HG03039 (cell line): ENCODE data around the gene LRRC42.

Experiments used
- ATAC-seq: cut with Tn5 transposase; IDR thresholded peaks from one replicate; pipeline ENCODE4 v1.9.1; 2021; ENCODE audit warnings: mild to moderate bottlenecking, moderate library complexity; ENCODE audit not compliant: unreplicated experiment

Gene LRRC42

DNA sequence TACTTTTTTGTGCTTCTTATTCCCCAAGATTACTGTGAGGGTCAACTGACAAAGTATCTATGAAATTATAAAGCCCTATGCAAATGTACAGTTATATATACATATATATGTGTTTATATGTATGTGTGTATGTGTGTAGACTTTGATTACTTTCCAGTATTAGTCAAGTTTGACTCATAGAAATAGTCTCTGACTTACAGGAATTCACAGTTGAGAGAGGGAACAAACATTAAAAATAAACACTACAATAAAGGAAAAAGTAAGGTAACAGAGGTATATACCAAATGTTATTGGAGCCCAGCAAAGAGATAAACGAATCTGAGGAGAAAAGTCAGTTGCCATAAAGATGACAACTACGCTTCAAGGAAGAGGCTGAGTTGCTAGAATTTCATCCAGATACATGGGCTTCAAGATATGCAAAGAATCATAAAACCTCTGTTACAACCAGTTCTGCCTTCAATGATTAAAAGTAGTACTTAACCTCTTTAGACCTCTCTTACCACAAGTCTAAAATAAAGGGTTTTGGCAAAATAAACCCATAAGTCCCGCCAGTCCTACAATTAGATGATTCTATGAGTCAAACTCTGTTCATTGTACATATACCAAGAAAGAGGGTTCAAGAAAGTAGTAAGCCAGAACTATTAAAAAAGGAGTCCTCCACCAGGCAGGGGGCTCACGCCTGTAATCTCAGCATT, 7.9 kb upstream of the LRRC42 start:
- ATAC-seq, result no peak

GRCh38 chr1:53942127-53942957, 3.8 kb upstream of the LRRC42 start:
- ATAC-seq, result no peak

DNA sequence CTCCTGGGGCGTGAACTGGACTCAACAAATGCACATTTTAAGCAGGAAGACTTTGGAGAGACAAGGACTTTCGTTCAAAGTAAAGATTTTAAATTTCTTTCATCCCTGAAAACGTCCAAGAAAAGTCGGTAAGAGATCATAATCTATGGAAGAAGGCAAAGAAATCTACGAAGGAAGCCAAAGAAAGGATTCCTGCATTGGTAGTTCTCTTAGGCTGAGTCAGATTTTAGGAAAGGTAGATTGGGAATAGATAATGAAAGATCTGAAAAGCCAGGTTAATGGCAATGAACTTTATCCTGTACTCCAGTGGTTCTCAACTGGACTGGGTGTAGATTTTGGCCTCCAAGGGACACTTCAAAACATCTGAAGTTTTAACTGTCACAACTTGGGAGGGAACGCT, 3.1 kb upstream of the LRRC42 start:
- no peak for ATAC-seq

GRCh38 chr1:53943490-53944043, 2.6 kb upstream of the LRRC42 start:
- ATAC-seq, result no peak

DNA sequence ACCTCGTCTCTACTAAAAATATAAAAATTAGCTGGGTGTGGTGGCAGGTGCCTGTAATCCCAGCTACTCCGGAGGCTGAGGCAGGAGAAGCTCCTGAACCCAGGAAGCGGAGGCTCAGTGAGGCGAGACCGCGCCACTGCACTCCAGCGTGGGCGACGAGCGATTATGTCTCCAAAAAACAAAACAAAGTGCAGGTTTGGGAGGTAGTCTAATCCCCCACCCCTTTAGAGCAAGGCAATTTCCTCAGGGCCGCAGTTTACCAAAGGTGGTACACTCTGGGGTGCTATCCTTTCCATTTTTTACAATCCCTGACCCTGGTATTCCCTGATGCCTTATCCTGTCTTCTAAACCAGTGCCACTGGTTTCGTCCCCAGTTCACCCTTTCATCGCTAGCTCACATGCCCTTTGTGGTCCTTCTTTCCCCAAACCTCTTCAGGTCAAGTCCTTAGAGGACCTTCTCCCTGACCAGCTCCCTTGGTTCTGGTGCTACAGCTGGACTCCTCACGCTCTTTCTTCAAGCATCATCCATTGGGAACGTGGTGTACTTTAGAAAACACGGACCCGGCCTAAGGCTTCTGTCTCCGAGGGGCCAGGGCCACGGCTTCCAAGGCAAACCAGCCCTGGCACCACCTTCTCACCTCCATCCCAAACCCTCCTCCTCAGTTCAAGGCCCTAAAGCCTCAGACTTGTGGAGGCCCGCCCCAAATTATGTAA, 1.5 kb upstream of the LRRC42 start:
- no peak for ATAC-seq

GRCh38 chr1:53945183-53945432, 1.0 kb upstream of the LRRC42 start:
- ATAC-seq, result no peak

- ATAC-seq, result peak; percentile 65
Measured at GRCh38 chr1:53945433-53946251, 508 bp upstream of the LRRC42 start, which contains the start of gene IFT25. Gene IFT25, minus strand, starts transcription at chr1:53945699. Its CDS starts 5,617 bp downstream, at chr1:53940082.

GRCh38 chr1:53947172-53947907, 1.2 kb downstream of the LRRC42 start:
- no peak for ATAC-seq

- ATAC-seq, result no peak
Measured at GRCh38 chr1:53948291-53948690, 2.1 kb downstream of the LRRC42 start.

DNA sequence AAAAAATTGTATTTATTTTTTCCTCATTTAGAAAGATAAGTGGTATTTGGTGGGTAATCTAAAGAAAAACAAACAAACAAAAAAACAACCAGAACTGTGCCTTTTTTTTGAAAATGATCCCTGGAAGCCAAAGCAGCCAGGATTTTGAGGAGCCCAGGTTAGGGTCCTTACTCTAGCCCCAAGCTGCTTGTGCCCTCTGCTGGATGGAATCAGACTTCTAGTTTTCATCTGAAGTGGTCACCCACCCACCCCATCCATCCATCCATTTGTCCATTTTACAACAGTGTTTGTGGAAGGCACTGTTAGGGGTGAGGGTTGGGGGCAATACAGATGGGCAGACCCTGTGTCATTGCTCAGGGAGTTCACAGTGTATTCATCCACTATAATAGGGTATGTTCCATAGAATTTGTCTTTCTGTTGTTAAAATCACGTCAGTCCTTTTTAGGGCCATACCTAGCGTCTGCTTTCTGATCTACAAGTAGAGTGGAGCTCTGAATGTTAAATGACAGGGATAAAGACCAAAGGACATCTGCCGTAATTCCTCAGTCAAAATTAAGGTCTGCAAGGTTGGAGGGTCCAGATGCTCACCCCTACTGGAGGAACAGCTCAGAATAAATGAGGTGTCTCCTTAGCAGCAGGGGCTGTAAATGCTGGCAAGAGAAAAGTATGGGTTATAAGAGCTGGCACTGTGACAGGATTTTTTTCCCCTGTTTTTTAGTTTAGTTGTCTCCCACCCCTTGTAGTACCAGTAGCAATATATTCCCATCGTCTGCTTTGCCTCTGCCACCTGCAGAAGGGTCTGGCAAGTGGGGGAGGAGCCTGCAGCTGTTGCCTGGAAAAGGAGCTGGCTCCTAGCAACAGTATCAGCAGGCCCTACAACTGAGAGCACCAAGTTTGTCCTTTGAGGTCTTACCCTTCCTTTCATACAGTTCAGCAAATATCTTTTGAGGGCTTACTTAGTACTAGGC, 3.2 kb downstream of the LRRC42 start:
- no peak for ATAC-seq

DNA sequence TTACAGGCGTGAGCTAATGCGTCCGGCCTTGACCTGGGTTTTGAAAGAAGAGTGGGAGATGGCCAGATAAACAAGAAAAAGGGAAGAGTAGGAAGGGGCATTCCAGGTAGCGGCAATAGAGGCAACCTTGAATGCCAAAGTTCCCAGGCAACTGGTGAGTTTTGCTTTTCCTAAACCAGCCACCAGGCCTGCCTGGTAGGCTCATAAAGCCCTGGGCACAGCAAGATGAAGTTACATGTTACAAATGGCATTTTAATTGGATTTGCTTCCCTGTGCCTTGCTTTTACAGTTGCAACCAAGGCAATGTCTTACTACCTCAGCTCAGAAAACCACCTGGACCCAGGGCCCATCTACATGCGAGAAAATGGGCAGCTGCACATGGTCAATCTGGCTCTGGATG, 5.5 kb downstream of the LRRC42 start:
- no peak for ATAC-seq

- no peak for ATAC-seq
Measured at GRCh38 chr1:53954128-53954527, 8.0 kb downstream of the LRRC42 start.

- no peak for ATAC-seq
Measured at GRCh38 chr1:53956308-53957168, 10.4 kb downstream of the LRRC42 start.

- no peak for ATAC-seq
Measured at GRCh38 chr1:53957194-53957818, 11.2 kb downstream of the LRRC42 start.

GRCh38 chr1:53959664-53960250, 13.6 kb downstream of the LRRC42 start:
- ATAC-seq, result no peak

- ATAC-seq, result no peak
Measured at GRCh38 chr1:53962395-53962794, 16.2 kb downstream of the LRRC42 start.

- ATAC-seq, result no peak
Measured at GRCh38 chr1:53963460-53963859, 17.3 kb downstream of the LRRC42 start.
